Breast epithelium (tissue), 3 donors: ENCODE data around the gene MAGED2.

ENCODE experiments used
- POLR2A ChIP-seq: fragments of 450-650 bp; IDR thresholded peaks from one replicate; pipeline ENCODE4 v1.6.1; 2016; ENCODE audit warnings: antibody characterized with exemption, mild to moderate bottlenecking, moderate library complexity
- TF ChIP-seq, protein P1 (sequence below), 3 donors: fragments of 450-650 bp; IDR thresholded peaks; one replicate each; pipeline ENCODE4 v1.5.1; 2016 to 2017; ENCODE audit warnings: antibody characterized with exemption in 3 of 3, mild to moderate bottlenecking in 3 of 3, moderate library complexity in 3 of 3

DNA sequence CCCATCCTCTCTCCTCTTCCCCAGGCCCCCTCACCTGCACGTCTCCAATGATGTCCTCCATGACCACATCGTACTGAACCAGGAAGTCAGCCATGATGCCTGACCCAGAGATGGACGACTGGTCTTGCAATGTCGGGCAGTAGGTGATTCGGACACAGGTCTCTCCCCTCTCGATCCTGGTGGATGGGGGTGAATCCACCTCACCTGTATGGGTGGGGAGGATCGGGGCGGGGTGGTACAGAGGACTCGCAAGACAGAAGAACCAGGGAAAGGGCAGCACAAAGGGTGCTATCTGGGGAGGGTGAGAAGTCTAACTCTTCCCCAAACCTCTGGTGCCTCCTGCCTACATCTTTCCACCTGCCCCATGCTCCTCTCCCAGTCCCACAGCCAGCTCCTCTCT, 19.1 kb upstream of the MAGED2 start:
- TF ChIP-seq, protein P1, sequence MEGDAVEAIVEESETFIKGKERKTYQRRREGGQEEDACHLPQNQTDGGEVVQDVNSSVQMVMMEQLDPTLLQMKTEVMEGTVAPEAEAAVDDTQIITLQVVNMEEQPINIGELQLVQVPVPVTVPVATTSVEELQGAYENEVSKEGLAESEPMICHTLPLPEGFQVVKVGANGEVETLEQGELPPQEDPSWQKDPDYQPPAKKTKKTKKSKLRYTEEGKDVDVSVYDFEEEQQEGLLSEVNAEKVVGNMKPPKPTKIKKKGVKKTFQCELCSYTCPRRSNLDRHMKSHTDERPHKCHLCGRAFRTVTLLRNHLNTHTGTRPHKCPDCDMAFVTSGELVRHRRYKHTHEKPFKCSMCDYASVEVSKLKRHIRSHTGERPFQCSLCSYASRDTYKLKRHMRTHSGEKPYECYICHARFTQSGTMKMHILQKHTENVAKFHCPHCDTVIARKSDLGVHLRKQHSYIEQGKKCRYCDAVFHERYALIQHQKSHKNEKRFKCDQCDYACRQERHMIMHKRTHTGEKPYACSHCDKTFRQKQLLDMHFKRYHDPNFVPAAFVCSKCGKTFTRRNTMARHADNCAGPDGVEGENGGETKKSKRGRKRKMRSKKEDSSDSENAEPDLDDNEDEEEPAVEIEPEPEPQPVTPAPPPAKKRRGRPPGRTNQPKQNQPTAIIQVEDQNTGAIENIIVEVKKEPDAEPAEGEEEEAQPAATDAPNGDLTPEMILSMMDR (IDR thresholded peaks at IDR 0.05) = no peak
- TF ChIP-seq POLR2A = no peak
